ENCODE data around the gene MEGF6.

DNA sequence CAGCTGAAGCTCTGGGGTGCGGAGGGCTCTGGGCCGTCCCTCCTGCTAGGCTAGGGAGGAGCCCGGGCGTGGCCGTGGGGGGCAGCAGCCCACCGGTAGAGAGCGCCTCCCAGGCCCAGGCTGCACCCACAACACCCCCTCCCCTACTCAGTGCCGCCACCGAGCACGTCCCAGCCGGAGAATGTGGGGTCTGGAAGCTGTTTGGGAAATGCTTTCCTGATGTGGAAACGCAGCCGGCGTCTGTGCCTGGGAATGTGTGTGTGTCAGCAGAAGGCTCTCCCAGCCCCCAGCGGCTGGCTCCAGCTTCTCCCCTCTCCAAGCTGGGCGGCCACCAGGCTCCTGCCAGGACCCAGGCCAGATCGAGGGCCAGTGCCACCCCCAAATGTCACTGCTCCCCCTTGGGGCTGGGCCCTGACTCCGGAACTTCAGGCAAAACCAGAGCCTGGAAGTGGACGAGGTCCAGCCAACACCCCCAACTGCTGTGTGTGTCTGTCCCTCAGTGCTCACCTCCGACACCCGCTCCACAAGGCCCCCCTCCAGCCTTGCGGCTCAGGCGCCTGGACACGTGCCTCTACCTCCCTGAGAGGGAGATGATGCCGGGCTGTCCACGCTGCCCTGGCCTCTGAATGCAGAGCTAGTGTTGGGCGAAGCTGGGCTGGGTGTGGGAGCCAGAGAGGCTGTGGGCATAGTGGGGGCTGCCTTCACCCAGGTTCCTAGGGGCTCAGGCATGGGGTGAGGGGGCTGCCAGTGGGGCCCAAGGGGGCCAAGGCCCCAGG lies 74.7 kb downstream of the MEGF6 start:
- TF ChIP-seq CTCF (IDR thresholded peaks at IDR 0.05; ENCODE audit: control extremely low read depth in 1 of 3, insufficient read depth in 1 of 3, low read depth in 1 of 3, low read length in 3 of 3) (no peak), POLR2A (IDR thresholded peaks at IDR 0.05; ENCODE audit: control extremely low read depth in 1 of 2, low read depth in 2 of 2, low read length in 2 of 2) (no peak), CEBPB (IDR thresholded peaks at IDR 0.05; ENCODE audit: low read depth, low read length) (no peak), CREB1 (IDR thresholded peaks at IDR 0.05) (no peak), RAD21 (IDR thresholded peaks at IDR 0.05 in 1 of 2, conservative IDR thresholded peaks at IDR 0.05 in 1 of 2; ENCODE audit: low read depth in 2 of 2, low read length in 2 of 2) (no peak), EZH2 (IDR thresholded peaks at IDR 0.05; ENCODE audit: low read depth, low read length, severe bottlenecking) (no peak), HDAC2 (IDR thresholded peaks at IDR 0.05; ENCODE audit: borderline replicate concordance in 1 of 2, low read depth in 2 of 2, low read length in 2 of 2) (no peak), JUND (IDR thresholded peaks at IDR 0.05; ENCODE audit: low read length) (no peak), ATF2 (IDR thresholded peaks at IDR 0.05; ENCODE audit: low read length) (no peak), EP300 (IDR thresholded peaks at IDR 0.05; ENCODE audit: borderline replicate concordance in 1 of 2, low read depth in 2 of 2, low read length in 2 of 2) (no peak), EGR1 (IDR thresholded peaks at IDR 0.05; ENCODE audit: borderline replicate concordance, low read depth, low read length) (no peak), TEAD4 (IDR thresholded peaks at IDR 0.05; ENCODE audit: low read depth, low read length) (no peak), JUN (IDR thresholded peaks at IDR 0.05; ENCODE audit: low read depth, low read length) (no peak)
- TF ChIP-seq, protein P1, sequence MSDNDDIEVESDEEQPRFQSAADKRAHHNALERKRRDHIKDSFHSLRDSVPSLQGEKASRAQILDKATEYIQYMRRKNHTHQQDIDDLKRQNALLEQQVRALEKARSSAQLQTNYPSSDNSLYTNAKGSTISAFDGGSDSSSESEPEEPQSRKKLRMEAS (IDR thresholded peaks at IDR 0.05) = no peak

Data from H1 (cell line).